Smooth muscle cell (in vitro differentiated cells): ENCODE results near the gene IDI2. TPM values are rescaled to one million over a fixed set of nuclear protein-coding genes. Genes with fewer than 3 reads are reported as not detected.
A peak's percentile ranks its signal among the peaks of the same experiment; 100 is the strongest.

ENCODE experiments used
- DNase-seq: peaks from one replicate; lab custom pipeline; 2025; ENCODE audit not compliant: unreplicated experiment; lab: John Stamatoyannopoulos, UW
- H2AFZ ChIP-seq: fragments of 200-600 bp; sonication (generic); 2 replicates; pipeline ENCODE4 v1.6.0; 2016; ENCODE audit warnings: antibody characterized with exemption, low read depth, mild to moderate bottlenecking
- H3F3A ChIP-seq: fragments of 200-600 bp; sonication (generic); 2 replicates; pipeline ENCODE4 v1.6.0; 2017; ENCODE audit warnings: antibody characterized with exemption, low read depth
- H3K27ac ChIP-seq: fragments of 200-600 bp; sonication (generic); 2 replicates; pipeline ENCODE4 v1.5.1; 2016; ENCODE audit warnings: low read depth, mild to moderate bottlenecking
- H3K27me3 ChIP-seq: fragments of 200-600 bp; sonication (generic); 2 replicates; pipeline ENCODE4 v1.6.1; 2016; ENCODE audit warnings: low read depth, mild to moderate bottlenecking
- H3K36me3 ChIP-seq: fragments of 200-600 bp; sonication (generic); 2 replicates; pipeline ENCODE4 v1.5.1; 2016; ENCODE audit warnings: low read depth
- H3K4me1 ChIP-seq: fragments of 200-600 bp; sonication (generic); 2 replicates; pipeline ENCODE4 v1.5.1; 2016; ENCODE audit warnings: low read depth
- H3K4me2 ChIP-seq: fragments of 200-600 bp; sonication (generic); 2 replicates; pipeline ENCODE4 v1.6.0; 2016; ENCODE audit warnings: mild to moderate bottlenecking
- H3K4me3 ChIP-seq: fragments of 200-600 bp; sonication (generic); 2 replicates; pipeline ENCODE4 v1.5.1; 2016; ENCODE audit warnings: mild to moderate bottlenecking
- H3K79me2 ChIP-seq: fragments of 200-600 bp; sonication (generic); 2 replicates; pipeline ENCODE4 v1.6.0; 2016; ENCODE audit warnings: low read depth, mild to moderate bottlenecking
- H3K9ac ChIP-seq: fragments of 200-600 bp; sonication (generic); 2 replicates; pipeline ENCODE4 v1.6.0; 2016; ENCODE audit warnings: low read depth
- H3K9me3 ChIP-seq: fragments of 200-600 bp; sonication (generic); replicated peaks from 2 replicates; pipeline ENCODE4 v1.5.1; 2016; ENCODE audit warnings: low read depth
- H4K20me1 ChIP-seq: fragments of 200-600 bp; sonication (generic); 2 replicates; pipeline ENCODE4 v1.6.0; 2016; ENCODE audit warnings: low read depth
- CTCF ChIP-seq: fragments of 200-600 bp; sonication (generic); IDR thresholded peaks from 2 replicates; pipeline ENCODE4 v1.5.1; 2017; ENCODE audit warnings: borderline replicate concordance, mild to moderate bottlenecking, antibody characterized with exemption; ENCODE audit not compliant: insufficient read depth, poor library complexity, severe bottlenecking
- WGBS: methylation state at CpG from one replicate; pipeline ENCODE4 v1.1.7; 2016; ENCODE audit warnings: low lambda C conversion rate; 5-methylcytosine and 5-hydroxymethylcytosine counted together
- polyA plus RNA-seq: library from polyadenylated mRNA; unstranded; fragments of >200 nt; fragmentation: Nextera tagmentation; extraction: Ambion mirVana; gene quantifications from 2 replicates; pipeline ENCODE4 v1.2.1, GENCODE V29; 2016
- total RNA-seq: library from RNA; depleted of rRNA; stranded (reverse); fragments of >200 nt; gene quantifications from 2 replicates; pipeline ENCODE4 v1.2.3, GENCODE V29; 2014

The IDI2 gene
- total and polyA plus RNA-seq, 2 experiments from 2014 or later: not detected

GRCh38 chr10:986881-987619 is 38.6 kb downstream of the IDI2 start:
- Histone ChIP-seq H3K36me3 (no peaks in the 10 kb centered on the region), H3K4me1 (peaks cover 8% of the 10 kb centered on the region), H3F3A (no peaks in the 10 kb centered on the region), H3K9ac (peak overlapping the region; percentile 100), H3K27me3 (no peaks in the 10 kb centered on the region), H3K4me3 (peak overlapping the region; percentile 100), H3K9me3 (no peaks in the 10 kb centered on the region), H3K27ac (peak overlapping the region; percentile 99), H4K20me1 (peaks cover 28% of the 10 kb centered on the region), H3K79me2 (peaks cover 36% of the 10 kb centered on the region), H3K4me2 (peak overlapping the region; percentile 100), H2AFZ (no peak overlapping the region)
- 61% methylated on average over 14 of the region's 14 CpGs for WGBS
- DNase-seq: no peak
- no peak for TF ChIP-seq CTCF

GRCh38 chr10:986137-986825 is 39.4 kb downstream of the IDI2 start:
- Histone ChIP-seq H4K20me1 (peaks cover 22% of the 10 kb centered on the region), H3K4me1 (peaks cover 8% of the 10 kb centered on the region), H3K9me3 (no peaks in the 10 kb centered on the region), H3K4me3 (no peak overlapping the region), H2AFZ (no peak overlapping the region), H3K9ac (no peak overlapping the region), H3K27ac (peak overlapping the region; percentile 99), H3K79me2 (peaks cover 31% of the 10 kb centered on the region), H3F3A (no peaks in the 10 kb centered on the region), H3K4me2 (peak overlapping the region; percentile 100), H3K36me3 (no peaks in the 10 kb centered on the region), H3K27me3 (no peaks in the 10 kb centered on the region)
- no peak for TF ChIP-seq CTCF
- DNase-seq: no peak
- 88% methylated on average over 7 of the region's 7 CpGs for WGBS

DNA sequence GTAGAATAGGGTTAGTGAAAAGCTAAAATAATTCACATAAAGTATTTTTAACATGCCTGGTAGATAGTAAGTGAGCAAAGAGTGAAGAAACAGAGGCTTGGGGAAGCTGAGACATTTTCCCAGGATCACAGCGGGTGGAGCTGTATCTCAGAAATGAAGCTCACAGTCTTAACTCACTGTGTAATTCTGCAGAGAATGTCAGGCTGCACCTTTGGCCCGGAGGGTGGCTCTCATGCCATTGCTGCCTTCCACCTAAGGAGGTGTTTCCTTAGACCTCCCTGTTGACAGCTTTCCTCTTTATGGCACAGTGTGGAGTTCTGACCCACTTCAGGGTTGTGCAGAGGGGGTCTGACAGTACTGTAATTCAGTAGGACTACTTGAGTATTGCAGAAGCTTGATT is 40.3 kb downstream of the IDI2 start:
- Histone ChIP-seq H3K9me3 (no peaks in the 10 kb centered on the region), H3K79me2 (peaks cover 21% of the 10 kb centered on the region), H3K4me2 (no peak overlapping the region), H3K27me3 (no peaks in the 10 kb centered on the region), H3K4me3 (no peak overlapping the region), H3K9ac (no peak overlapping the region), H4K20me1 (peaks cover 13% of the 10 kb centered on the region), H3K36me3 (no peaks in the 10 kb centered on the region), H2AFZ (no peak overlapping the region), H3K4me1 (peaks cover 8% of the 10 kb centered on the region), H3K27ac (no peak overlapping the region), H3F3A (no peaks in the 10 kb centered on the region)
- TF ChIP-seq CTCF: no peak
- no peak for DNase-seq
- WGBS: 89% methylated on average over 2 of the region's 2 CpGs
